GM19455 (cell line): Measurements from ENCODE around the gene FIGNL1.
A peak's percentile ranks its signal among the peaks of the same experiment; 100 is the strongest.

Experiments
- ATAC-seq: cut with Tn5 transposase; IDR thresholded peaks from one replicate; pipeline ENCODE4 v1.9.1; 2021; ENCODE audit not compliant: unreplicated experiment

The FIGNL1 gene

GRCh38 chr7:50449881-50450589, at the start of gene FIGNL1:
Gene FIGNL1, minus strand, starts transcription at chr7:50450350. Its CDS starts 3,063 bp downstream, at chr7:50447287.
- ATAC-seq = peak; percentile 87

GRCh38 chr7:50499092-50499491, 48.9 kb upstream of the FIGNL1 start:
- no peak for ATAC-seq

GRCh38 chr7:50497968-50498367, 47.8 kb upstream of the FIGNL1 start:
- no peak for ATAC-seq

GRCh38 chr7:50497068-50497642, 47.0 kb upstream of the FIGNL1 start:
- ATAC-seq = no peak

- no peak for ATAC-seq
Observed at GRCh38 chr7:50496569-50496968, 46.4 kb upstream of the FIGNL1 start.

- no peak for ATAC-seq
Observed at GRCh38 chr7:50495746-50496145, 45.6 kb upstream of the FIGNL1 start.

- no peak for ATAC-seq
Observed at GRCh38 chr7:50492770-50493519, 42.8 kb upstream of the FIGNL1 start.

GRCh38 chr7:50491943-50492342, 41.8 kb upstream of the FIGNL1 start:
- no peak for ATAC-seq

- no peak for ATAC-seq
Observed at GRCh38 chr7:50491209-50491608, 41.1 kb upstream of the FIGNL1 start.

GRCh38 chr7:50488379-50488778, 38.2 kb upstream of the FIGNL1 start:
- ATAC-seq = no peak

GRCh38 chr7:50486512-50486911, 36.4 kb upstream of the FIGNL1 start:
- ATAC-seq = no peak

- no peak for ATAC-seq
Observed at GRCh38 chr7:50481867-50482266, 31.7 kb upstream of the FIGNL1 start.

- no peak for ATAC-seq
Observed at GRCh38 chr7:50480797-50481196, 30.6 kb upstream of the FIGNL1 start.

GRCh38 chr7:50479743-50480517, 29.8 kb upstream of the FIGNL1 start:
- no peak for ATAC-seq

GRCh38 chr7:50477640-50478039, 27.5 kb upstream of the FIGNL1 start:
- ATAC-seq = no peak

- no peak for ATAC-seq
Observed at GRCh38 chr7:50476953-50477625, 26.9 kb upstream of the FIGNL1 start.

- ATAC-seq = no peak
Observed at GRCh38 chr7:50475340-50475739, 25.2 kb upstream of the FIGNL1 start.

- ATAC-seq = no peak
Observed at GRCh38 chr7:50474382-50475160, 24.4 kb upstream of the FIGNL1 start.

GRCh38 chr7:50473531-50473930, 23.4 kb upstream of the FIGNL1 start:
- no peak for ATAC-seq

- ATAC-seq = no peak
Observed at GRCh38 chr7:50472427-50472826, 22.3 kb upstream of the FIGNL1 start.
